Pons (tissue), 1 donor: ENCODE data around the gene SMIM10L1.

Experiments used
- DNase-seq: peaks from one replicate; pipeline ENCODE4 v3.0.0-alpha.2; 2016; ENCODE audit warnings: low spot score

The SMIM10L1 gene

GRCh38 chr12:11171145-11171968, at the start of gene SMIM10L1:
Gene SMIM10L1, plus strand, starts transcription at chr12:11171194. Its CDS starts 163 bp downstream, at chr12:11171357.
- DNase-seq = peak; percentile 85

- peak; percentile 20 for DNase-seq
These were observed 40.6 kb upstream of the SMIM10L1 start for GRCh38 chr12:11130382-11130781.

- no peak for DNase-seq
These were observed 40.0 kb upstream of the SMIM10L1 start for GRCh38 chr12:11130999-11131398.

- peak; percentile 65 for DNase-seq
These were observed 37.8 kb upstream of the SMIM10L1 start for GRCh38 chr12:11133162-11133561.

- DNase-seq = peak; percentile 3
These were observed 37.2 kb upstream of the SMIM10L1 start for GRCh38 chr12:11133816-11134215.

- no peak for DNase-seq
These were observed 36.7 kb upstream of the SMIM10L1 start, which contains the start of gene TAS2R30 for GRCh38 chr12:11134305-11134704. Gene TAS2R30, minus strand, starts transcription at chr12:11134644. Its CDS starts 400 bp downstream, at chr12:11134244.

- no peak for DNase-seq
These were observed 34.9 kb upstream of the SMIM10L1 start for GRCh38 chr12:11136075-11136474.

GRCh38 chr12:11143352-11143751, 27.6 kb upstream of the SMIM10L1 start:
- no peak for DNase-seq

- DNase-seq = no peak
These were observed 26.7 kb upstream of the SMIM10L1 start for GRCh38 chr12:11144297-11144696.

- no peak for DNase-seq
These were observed 23.6 kb upstream of the SMIM10L1 start for GRCh38 chr12:11147420-11147819.

GRCh38 chr12:11150832-11151231, 20.2 kb upstream of the SMIM10L1 start:
- DNase-seq = no peak

GRCh38 chr12:11152725-11153124, 18.3 kb upstream of the SMIM10L1 start:
- DNase-seq = no peak

GRCh38 chr12:11154400-11154925, 16.5 kb upstream of the SMIM10L1 start:
- DNase-seq = no peak

GRCh38 chr12:11158885-11159444, 12.0 kb upstream of the SMIM10L1 start:
- no peak for DNase-seq

- no peak for DNase-seq
These were observed 8.5 kb upstream of the SMIM10L1 start for GRCh38 chr12:11162502-11162901.

GRCh38 chr12:11164384-11164783, 6.6 kb upstream of the SMIM10L1 start:
- DNase-seq = no peak

GRCh38 chr12:11166300-11166699, 4.7 kb upstream of the SMIM10L1 start:
- no peak for DNase-seq

GRCh38 chr12:11170810-11171144, 217 bp upstream of the SMIM10L1 start:
- no peak for DNase-seq

GRCh38 chr12:11171969-11172675, 1.1 kb downstream of the SMIM10L1 start:
- DNase-seq = no peak

GRCh38 chr12:11174022-11174421, 3.0 kb downstream of the SMIM10L1 start:
- no peak for DNase-seq

- DNase-seq = no peak
These were observed 7.3 kb downstream of the SMIM10L1 start for GRCh38 chr12:11178250-11178649.

- no peak for DNase-seq
These were observed 11.5 kb downstream of the SMIM10L1 start for GRCh38 chr12:11182529-11182928.

GRCh38 chr12:11183011-11183410, 12.0 kb downstream of the SMIM10L1 start:
- DNase-seq = no peak
